Neural cell (in vitro differentiated cells): Measurements from ENCODE around the gene HIVEP3. TPM values are rescaled to one million over a fixed set of nuclear protein-coding genes. Genes with fewer than 3 reads are reported as not detected.

Experiments
- H2AFZ ChIP-seq: fragments of 200-600, 300-800 bp; sonication (generic), shearing (Covaris generic); 2 replicates; pipeline ENCODE4 v1.6.0; 2014; ENCODE audit warnings: low read depth, mild to moderate bottlenecking, antibody characterized with exemption, low read length, moderate library complexity
- H3F3A ChIP-seq: fragments of 200-600 bp; shearing (Covaris generic); 2 replicates; pipeline ENCODE4 v1.6.1; 2016; ENCODE audit warnings: mild to moderate bottlenecking, moderate library complexity, mixed read lengths, antibody characterized with exemption, low read length; ENCODE audit not compliant: insufficient read depth, poor library complexity, severe bottlenecking
- H3K27ac ChIP-seq: fragments of 200-600, 300-800 bp; sonication (generic), shearing (Covaris generic); 2 replicates; pipeline ENCODE4 v1.5.1; 2014; ENCODE audit warnings: mild to moderate bottlenecking, low read length, moderate library complexity
- H3K27me3 ChIP-seq: fragments of 300-800, 200-600 bp; sonication (generic), shearing (Covaris generic); 2 replicates; pipeline ENCODE4 v1.6.0; 2014; ENCODE audit warnings: mild to moderate bottlenecking, low read depth, low read length, moderate library complexity; ENCODE audit not compliant: insufficient read depth
- H3K36me3 ChIP-seq: fragments of 300-800, 200-600 bp; sonication (generic), shearing (Covaris generic); 2 replicates; pipeline ENCODE4 v1.5.1; 2014; ENCODE audit warnings: mild to moderate bottlenecking, antibody characterized with exemption, low read length, moderate library complexity; ENCODE audit not compliant: insufficient read depth
- H3K4me2 ChIP-seq: fragments of 300-800, 200-600 bp; sonication (generic), shearing (Covaris generic); 2 replicates; pipeline ENCODE4 v1.6.0; 2014; ENCODE audit warnings: mild to moderate bottlenecking, low read length
- H3K4me3 ChIP-seq: fragments of 300-800, 200-600 bp; sonication (generic), shearing (Covaris generic); 2 replicates; pipeline ENCODE4 v1.5.1; 2014; ENCODE audit warnings: mild to moderate bottlenecking, low read length, moderate library complexity
- H3K79me2 ChIP-seq: fragments of 200-600 bp; shearing (Covaris generic); replicated peaks from 2 replicates; pipeline ENCODE4 v1.6.0; 2014; ENCODE audit warnings: mild to moderate bottlenecking, low read length, moderate library complexity; ENCODE audit not compliant: insufficient read depth
- H3K9ac ChIP-seq: fragments of 300-800, 200-600 bp; sonication (generic), shearing (Covaris generic); 2 replicates; pipeline ENCODE4 v1.6.1; 2016; ENCODE audit warnings: mild to moderate bottlenecking, low read length, mixed read lengths
- H3K9me2 ChIP-seq: fragments of 200-600 bp; shearing (Covaris generic); 2 replicates; pipeline ENCODE4 v1.6.1; 2016; ENCODE audit warnings: mild to moderate bottlenecking, low read length, mixed read lengths; ENCODE audit not compliant: insufficient read depth
- H3K9me3 ChIP-seq: fragments of 200-600, 300-800 bp; sonication (generic), shearing (Covaris generic); 2 replicates; pipeline ENCODE4 v1.6.1; 2016; ENCODE audit warnings: mild to moderate bottlenecking, mixed run types, low read length, moderate library complexity, mixed read lengths
- H4K20me1 ChIP-seq: fragments of 200-600 bp; shearing (Covaris generic); 2 replicates; pipeline ENCODE4 v1.6.1; 2016; ENCODE audit warnings: mild to moderate bottlenecking, mixed run types; ENCODE audit not compliant: insufficient read depth
- EP300 ChIP-seq: fragments of 450-650 bp; conservative IDR thresholded peaks from 2 replicates; pipeline ENCODE4 v1.6.1; 2014; ENCODE audit warnings: antibody characterized with exemption, mild to moderate bottlenecking, moderate library complexity; ENCODE audit not compliant: poor library complexity, severe bottlenecking
- EZH2 ChIP-seq: fragments of 200-600, 300-800 bp; shearing (Covaris generic), sonication (generic); IDR thresholded peaks from 2 replicates; pipeline ENCODE4 v1.6.1; 2014; ENCODE audit warnings: antibody characterized with exemption, low read length, borderline replicate concordance, mild to moderate bottlenecking; ENCODE audit not compliant: insufficient read depth, poor library complexity, severe bottlenecking
- MXI1 ChIP-seq: fragments of 450-650 bp; conservative IDR thresholded peaks from 2 replicates; pipeline ENCODE4 v1.6.1; 2014; ENCODE audit warnings: antibody characterized with exemption, mild to moderate bottlenecking; ENCODE audit not compliant: poor library complexity, severe bottlenecking
- POLR2AphosphoS5 ChIP-seq: IDR thresholded peaks from 2 replicates; pipeline ENCODE4 v1.6.1; 2012
- RAD21 ChIP-seq: fragments of 450-650 bp; conservative IDR thresholded peaks from 2 replicates; pipeline ENCODE4 v1.6.1; 2014; ENCODE audit warnings: antibody characterized with exemption, mild to moderate bottlenecking, moderate library complexity
- REST ChIP-seq: IDR thresholded peaks from 2 replicates; pipeline ENCODE4 v1.6.1; 2012; ENCODE audit warnings: borderline replicate concordance
- SMC3 ChIP-seq: fragments of 450-650 bp; conservative IDR thresholded peaks from 2 replicates; pipeline ENCODE4 v1.6.1; 2014; ENCODE audit warnings: antibody characterized with exemption, mild to moderate bottlenecking, moderate library complexity; ENCODE audit not compliant: poor library complexity
- TAF1 ChIP-seq: IDR thresholded peaks from 2 replicates; pipeline ENCODE4 v1.6.1; 2012; ENCODE audit warnings: low read depth
- polyA plus RNA-seq: library from polyadenylated mRNA; depleted of rRNA; stranded (reverse); fragments of >200 nt; gene quantifications from 2 replicates; pipeline ENCODE4 v1.2.3, GENCODE V29; 2014
- TF ChIP-seq, protein P1 (sequence below): fragments of 450-650 bp; IDR thresholded peaks from 2 replicates; pipeline ENCODE4 v1.5.1; 2014; ENCODE audit warnings: antibody characterized with exemption, mild to moderate bottlenecking, moderate library complexity; ENCODE audit not compliant: poor library complexity, severe bottlenecking

The HIVEP3 gene
- polyA plus RNA-seq, 1 donor from 2014 or later = 2.6 TPM

GRCh38 chr1:41803656-41804055, 115.1 kb downstream of the HIVEP3 start:
- Histone ChIP-seq H3K9ac (no peak overlapping the region), H3K9me3 (no peaks in the 10 kb centered on the region), H3K27ac (no peak overlapping the region), H3F3A (no peaks in the 10 kb centered on the region), H3K36me3 (no peaks in the 10 kb centered on the region), H4K20me1 (no peaks in the 10 kb centered on the region), H3K27me3 (no peaks in the 10 kb centered on the region), H2AFZ (no peak overlapping the region), H3K4me3 (no peak overlapping the region), H3K4me2 (no peak overlapping the region), H3K9me2 (no peaks in the 10 kb centered on the region), H3K79me2 (no peaks in the 10 kb centered on the region)
- TF ChIP-seq REST (no peak), EZH2 (no peak), MXI1 (no peak)

GRCh38 chr1:41802532-41803501, 115.9 kb downstream of the HIVEP3 start:
- no peaks in the 10 kb centered on the region for H3K9me3 ChIP-seq
- H3K9ac ChIP-seq = no peak overlapping the region
- H3K79me2 ChIP-seq = no peaks in the 10 kb centered on the region
- no peaks in the 10 kb centered on the region for H3K9me2 ChIP-seq
- H3K4me2 ChIP-seq = no peak overlapping the region
- TF ChIP-seq REST = no peak
- TF ChIP-seq RAD21 = no peak
- no peak for TF ChIP-seq POLR2AphosphoS5
- no peak for TF ChIP-seq EP300
- TF ChIP-seq TAF1 = no peak
- TF ChIP-seq, protein P1, sequence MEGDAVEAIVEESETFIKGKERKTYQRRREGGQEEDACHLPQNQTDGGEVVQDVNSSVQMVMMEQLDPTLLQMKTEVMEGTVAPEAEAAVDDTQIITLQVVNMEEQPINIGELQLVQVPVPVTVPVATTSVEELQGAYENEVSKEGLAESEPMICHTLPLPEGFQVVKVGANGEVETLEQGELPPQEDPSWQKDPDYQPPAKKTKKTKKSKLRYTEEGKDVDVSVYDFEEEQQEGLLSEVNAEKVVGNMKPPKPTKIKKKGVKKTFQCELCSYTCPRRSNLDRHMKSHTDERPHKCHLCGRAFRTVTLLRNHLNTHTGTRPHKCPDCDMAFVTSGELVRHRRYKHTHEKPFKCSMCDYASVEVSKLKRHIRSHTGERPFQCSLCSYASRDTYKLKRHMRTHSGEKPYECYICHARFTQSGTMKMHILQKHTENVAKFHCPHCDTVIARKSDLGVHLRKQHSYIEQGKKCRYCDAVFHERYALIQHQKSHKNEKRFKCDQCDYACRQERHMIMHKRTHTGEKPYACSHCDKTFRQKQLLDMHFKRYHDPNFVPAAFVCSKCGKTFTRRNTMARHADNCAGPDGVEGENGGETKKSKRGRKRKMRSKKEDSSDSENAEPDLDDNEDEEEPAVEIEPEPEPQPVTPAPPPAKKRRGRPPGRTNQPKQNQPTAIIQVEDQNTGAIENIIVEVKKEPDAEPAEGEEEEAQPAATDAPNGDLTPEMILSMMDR = no peak
- no peak for TF ChIP-seq SMC3
- TF ChIP-seq MXI1 = no peak
- H3K4me3 ChIP-seq = no peak overlapping the region
- H4K20me1 ChIP-seq = no peaks in the 10 kb centered on the region
- no peak overlapping the region for H3K27ac ChIP-seq
- H2AFZ ChIP-seq = no peak overlapping the region
- H3K27me3 ChIP-seq = no peaks in the 10 kb centered on the region
- no peaks in the 10 kb centered on the region for H3K36me3 ChIP-seq
- H3F3A ChIP-seq = no peaks in the 10 kb centered on the region
